Measurements from ENCODE around the gene CD177.
"Not testable (repeated sequence)": the region's sequence is repeated elsewhere in the genome, so short reads cannot be mapped to it uniquely, and the experiment has no call there.

CD177 gene

DNA sequence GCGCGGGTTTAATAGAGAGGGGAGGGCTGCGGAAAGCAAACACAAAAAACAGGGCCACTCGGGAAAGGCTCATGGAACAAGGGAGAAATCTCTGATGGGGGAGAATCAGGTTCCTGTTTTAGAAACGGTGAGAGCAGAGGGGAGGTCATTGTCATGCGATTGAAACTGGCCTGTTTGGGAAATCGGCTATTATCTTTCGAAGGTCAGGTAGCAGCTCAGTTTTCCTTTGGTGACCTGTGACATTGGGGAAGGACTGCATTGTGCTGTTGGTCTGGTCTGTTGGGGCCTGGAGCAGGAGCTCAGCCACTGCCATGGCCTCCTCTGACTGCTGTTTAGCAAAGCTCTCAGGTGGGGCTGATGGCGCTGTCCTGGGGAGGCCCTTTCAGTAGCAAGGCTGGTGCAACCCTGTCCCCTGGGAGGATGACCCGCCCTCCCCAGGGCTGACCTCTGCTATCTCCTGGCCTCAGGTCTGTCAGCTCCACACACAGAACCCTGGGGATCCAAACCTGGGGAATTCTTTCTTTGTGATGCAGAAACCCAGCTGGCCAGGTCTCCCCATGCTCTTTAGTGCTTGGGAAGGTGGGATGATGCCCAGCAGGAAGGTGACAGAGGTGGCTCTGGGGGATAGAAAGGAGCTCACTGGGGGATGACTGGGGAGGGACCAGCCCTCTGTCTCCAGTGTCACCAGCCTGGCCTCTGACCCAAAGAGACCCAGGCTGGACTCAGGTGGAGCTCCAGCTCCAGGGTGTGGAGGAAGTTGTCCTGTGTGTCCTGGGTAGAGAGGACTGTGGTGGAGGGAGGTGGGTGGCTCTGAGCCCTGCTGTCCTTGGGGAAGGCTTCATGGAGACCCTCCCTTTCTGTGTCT, 21.2 kb upstream of the CD177 start:
- DNase-seq (ENCODE audit: low read depth) = no peak

GRCh38 chr19:43336508-43336907, 17.0 kb upstream of the CD177 start:
- DNase-seq (ENCODE audit: low read depth) = not testable (repeated sequence)

DNA sequence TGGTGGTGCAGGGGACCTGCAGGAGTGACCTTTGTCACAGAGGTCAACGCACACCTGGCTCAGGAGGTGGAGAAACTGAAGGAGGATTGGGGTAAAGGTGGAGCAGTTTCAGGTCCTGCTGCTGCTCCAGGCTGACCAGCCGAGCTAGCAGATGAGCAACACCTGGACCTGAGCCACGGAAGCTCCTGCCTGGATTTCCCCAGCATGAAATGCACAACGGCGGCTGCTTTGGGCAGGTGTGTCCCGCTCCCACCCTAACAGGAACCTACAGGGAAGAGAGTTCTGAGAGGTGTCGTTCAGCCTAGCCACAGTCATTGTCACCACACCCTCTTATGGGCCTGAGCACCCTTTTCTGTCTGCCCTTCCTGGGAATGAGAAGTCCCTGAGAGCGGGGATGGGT, 15.7 kb upstream of the CD177 start:
- DNase-seq (ENCODE audit: low read depth) = no peak

GRCh38 chr19:43338530-43338929, 15.0 kb upstream of the CD177 start:
- DNase-seq (ENCODE audit: low read depth) = no peak

DNA sequence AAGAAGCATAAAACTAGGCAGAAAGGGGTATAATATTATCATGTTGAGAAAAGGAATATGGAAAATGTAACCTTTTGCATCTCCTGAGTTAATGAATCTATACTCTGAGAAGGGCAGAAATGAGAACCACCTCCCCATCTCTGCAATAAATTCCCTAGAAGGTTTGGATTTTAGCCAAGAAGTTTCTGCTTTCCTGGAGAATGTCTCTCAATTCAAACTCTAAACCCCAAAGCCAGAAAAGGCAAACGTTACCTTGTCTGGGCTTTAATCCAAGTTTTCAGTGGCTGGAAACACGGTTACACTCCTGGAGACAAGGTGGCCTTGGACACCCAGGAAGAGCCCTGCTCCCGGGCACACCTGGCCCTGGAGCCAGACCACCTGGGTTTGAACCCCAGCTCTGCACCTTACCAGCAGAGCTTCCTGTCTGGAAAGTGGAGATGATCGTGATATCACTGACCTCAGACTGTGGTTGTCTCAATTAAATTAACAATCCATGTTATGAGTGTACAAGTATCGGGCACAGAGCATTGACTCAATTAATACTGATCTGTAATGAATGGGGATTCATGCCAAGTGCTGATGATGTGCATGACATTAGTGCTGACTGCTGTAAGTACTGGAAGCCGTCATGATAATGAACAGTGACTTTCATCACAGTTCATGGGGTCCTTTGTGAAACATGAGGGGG, 14.1 kb upstream of the CD177 start:
- not testable (repeated sequence) for DNase-seq (ENCODE audit: low read depth)

- DNase-seq (ENCODE audit: low read depth) = not testable (repeated sequence)
Measured at GRCh38 chr19:43340101-43340500, 13.4 kb upstream of the CD177 start.

DNA sequence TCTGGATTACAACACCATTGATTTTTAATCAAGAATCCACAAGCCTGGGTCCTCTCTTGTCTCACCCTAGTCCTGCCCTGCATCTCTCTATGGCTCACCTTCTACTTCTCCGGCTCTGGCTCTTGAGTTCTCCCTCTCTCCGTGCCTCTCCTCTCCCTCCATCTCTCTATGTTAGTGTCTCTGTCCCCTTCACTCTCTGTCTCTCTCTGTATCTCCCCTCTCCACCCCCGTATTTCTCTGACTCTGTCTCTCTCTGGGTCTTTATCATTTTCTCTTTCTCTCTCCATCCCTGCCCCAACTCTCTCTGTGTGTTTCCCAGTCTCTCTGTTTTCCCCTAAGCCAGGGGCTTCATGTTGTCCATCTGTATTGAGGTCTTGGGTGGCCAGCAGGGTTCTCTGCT, 12.4 kb upstream of the CD177 start:
- not testable (repeated sequence) for DNase-seq (ENCODE audit: low read depth)

GRCh38 chr19:43342104-43342503, 11.4 kb upstream of the CD177 start:
- not testable (repeated sequence) for DNase-seq (ENCODE audit: low read depth)

DNA sequence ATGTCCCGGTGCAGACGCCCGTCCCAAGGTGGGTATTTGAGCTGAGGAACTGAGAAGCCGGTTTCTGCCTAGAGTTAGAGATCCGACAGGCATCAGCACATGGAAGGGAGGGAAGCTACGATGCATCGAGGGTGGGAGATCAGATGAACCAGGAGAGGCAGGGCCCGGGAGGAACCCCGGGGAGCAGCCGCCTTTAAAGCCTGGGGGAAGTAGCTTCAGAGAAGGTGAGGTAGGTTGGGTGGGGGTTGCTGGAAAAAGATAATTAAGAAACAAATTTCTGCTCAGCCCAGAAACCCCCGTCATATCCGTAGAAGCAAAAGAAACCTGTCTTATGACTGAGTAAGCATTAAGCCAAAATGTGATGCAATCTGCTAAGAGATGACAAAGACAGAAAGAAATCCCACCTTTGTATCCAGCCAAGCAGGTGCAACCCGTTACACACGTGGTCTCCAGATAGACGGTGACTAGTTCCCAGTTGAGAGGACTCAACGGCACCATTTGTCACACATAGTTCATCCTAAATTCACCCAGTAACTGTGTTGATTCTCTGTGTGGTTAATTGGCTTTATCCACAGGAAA, 9.1 kb upstream of the CD177 start:
- DNase-seq (ENCODE audit: low read depth) = not testable (repeated sequence)

GRCh38 chr19:43349813-43350212, 3.7 kb upstream of the CD177 start:
- DNase-seq (ENCODE audit: low read depth) = not testable (repeated sequence)

DNA sequence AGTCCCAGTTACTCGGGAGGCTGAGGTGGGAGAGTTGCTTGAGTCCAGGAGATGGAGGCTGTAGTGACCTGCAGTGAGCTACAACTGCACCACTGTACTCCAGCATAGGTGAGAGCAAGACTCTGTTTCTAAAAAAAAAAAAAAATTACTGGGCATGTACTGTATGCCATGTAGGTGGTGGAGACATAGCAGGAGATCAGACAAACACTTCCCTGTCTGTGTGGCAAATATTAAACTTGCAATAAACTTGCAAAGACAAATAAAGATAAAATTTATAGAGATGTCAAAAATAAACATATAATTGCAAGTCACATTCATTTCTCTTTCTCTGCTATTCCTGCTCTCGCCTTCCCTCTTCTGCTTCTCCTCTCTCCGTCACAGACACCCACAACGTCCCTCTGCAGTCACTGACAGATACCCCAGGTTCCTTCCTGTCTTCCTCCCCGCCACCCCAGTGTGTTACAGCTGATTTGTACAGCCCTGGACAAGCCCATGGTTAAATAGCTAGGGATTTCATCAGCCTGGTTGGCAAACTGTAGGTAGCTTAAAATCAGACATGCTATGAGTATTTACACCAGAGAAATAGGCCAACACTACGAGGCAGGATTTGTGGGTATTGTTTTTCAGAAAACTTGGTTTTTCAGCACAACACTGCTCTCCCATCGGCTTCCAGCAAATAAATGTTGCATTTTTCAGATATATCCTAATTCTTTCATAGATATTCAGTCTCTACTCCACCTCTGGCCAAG, 1.3 kb upstream of the CD177 start:
- DNase-seq (ENCODE audit: low read depth) = no peak

GRCh38 chr19:43354305-43354627, 780 bp downstream of the CD177 start:
- no peak for DNase-seq (ENCODE audit: low read depth)

GRCh38 chr19:43356749-43357148, 3.3 kb downstream of the CD177 start:
- not testable (repeated sequence) for DNase-seq (ENCODE audit: low read depth)

- no peak for DNase-seq (ENCODE audit: low read depth)
Measured at GRCh38 chr19:43362179-43362578, 8.7 kb downstream of the CD177 start.

GRCh38 chr19:43362745-43363144, 9.3 kb downstream of the CD177 start:
- no peak for DNase-seq (ENCODE audit: low read depth)

DNA sequence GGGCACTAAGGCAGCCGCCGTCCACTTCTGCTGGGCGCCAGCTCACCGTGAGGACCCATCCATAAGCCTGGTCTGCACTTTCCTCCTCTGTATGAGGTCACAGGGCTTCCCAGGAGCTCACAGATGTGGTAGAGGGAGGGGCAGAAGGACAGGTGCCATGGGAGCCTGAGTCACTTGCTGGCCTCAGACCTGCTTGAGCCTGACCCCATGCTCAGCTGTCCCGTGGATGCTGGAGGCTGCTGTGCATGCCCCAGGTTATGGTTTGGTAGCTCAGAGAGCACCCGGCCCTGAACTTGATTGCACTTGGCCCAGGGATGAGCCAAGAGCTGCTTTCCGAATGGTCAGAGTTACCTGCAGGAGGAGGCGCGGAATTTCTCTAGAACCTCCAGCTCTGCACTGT, 12.2 kb downstream of the CD177 start:
- not testable (repeated sequence) for DNase-seq (ENCODE audit: low read depth)

DNA sequence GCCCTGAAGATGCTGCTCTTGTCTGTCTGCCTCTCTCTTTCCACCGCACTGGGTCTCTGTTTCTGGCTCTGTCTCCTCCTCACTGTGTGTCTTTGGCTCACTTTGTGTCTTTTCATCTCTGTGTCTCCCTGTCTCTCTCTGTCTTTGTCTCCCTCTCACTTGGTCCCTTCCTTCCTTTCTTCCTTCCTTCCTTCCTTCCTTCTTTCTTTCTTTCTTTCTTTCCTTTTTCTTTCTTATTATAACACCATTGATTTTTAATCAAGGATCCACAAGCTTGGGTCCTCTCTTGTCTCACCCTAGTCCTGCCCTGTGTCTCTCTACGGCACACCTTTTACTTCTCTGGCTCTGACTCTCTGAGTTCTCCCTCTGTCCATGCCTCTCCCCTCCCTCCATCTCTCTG, 14.3 kb downstream of the CD177 start:
- DNase-seq (ENCODE audit: low read depth) = no peak

GRCh38 chr19:43368897-43369296, 15.4 kb downstream of the CD177 start:
- not testable (repeated sequence) for DNase-seq (ENCODE audit: low read depth)

DNA sequence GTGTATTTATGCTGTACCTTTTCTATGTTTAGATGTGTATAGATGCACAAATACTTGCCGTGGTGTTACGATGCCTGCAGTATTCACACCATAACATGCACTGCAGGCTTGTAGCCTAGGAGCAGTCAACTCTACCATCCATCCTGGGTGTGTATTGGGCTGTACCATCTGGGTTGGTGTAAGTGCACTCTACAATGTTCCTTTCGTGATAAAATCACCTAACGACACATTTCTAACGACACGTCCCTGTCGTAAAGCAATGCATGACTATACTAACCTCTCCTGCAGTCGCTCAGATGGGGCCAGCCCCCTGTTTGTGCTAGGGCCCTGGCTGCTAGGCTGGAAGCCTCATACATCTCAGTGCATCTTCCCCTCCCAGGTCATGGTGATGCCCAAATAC, 18.4 kb downstream of the CD177 start:
- DNase-seq (ENCODE audit: low read depth) = no peak

DNA sequence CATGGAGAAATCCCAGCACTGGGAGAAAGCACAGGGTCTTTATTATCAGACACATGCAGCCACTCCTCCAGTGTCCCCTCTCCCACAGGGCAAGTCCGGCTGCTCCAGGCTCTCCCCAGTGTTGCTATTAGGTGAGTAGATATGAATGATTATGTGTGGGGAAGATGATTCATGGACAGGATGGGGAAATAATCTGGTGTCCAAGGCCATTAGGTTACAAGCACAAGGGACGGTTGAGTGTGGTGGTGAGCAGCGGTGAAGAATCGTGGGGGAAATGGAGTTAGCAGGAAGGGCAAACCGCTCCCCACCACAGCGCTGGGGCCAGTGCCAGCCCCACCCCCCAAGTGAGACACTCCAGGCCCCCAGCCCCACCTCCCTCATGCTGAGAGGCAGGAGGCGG, 19.0 kb downstream of the CD177 start:
- DNase-seq (ENCODE audit: low read depth) = no peak

GRCh38 chr19:43377624-43378023, 24.1 kb downstream of the CD177 start:
- DNase-seq (ENCODE audit: low read depth) = not testable (repeated sequence)

- no peak for DNase-seq (ENCODE audit: low read depth)
Measured at GRCh38 chr19:43380008-43380407, 26.5 kb downstream of the CD177 start.

All from T follicular helper cell (primary cell).